ENCODE results near the gene KDF1. TPM values are rescaled to one million over a fixed set of nuclear protein-coding genes. Genes with fewer than 3 reads are reported as not detected.
"Not testable (repeated sequence)": the region's sequence is repeated elsewhere in the genome, so short reads cannot be mapped to it uniquely, and the experiment has no call there.

Gene KDF1
- total RNA-seq, 1 donor from 2014 or later, result not detected

- DNase-seq (ENCODE audit: low spot score), result no peak
Observed at GRCh38 chr1:26994020-26994786, 33.9 kb upstream of the KDF1 start.

- DNase-seq (ENCODE audit: low spot score), result no peak
Observed at GRCh38 chr1:26993237-26994019, 33.2 kb upstream of the KDF1 start, which contains the start of gene TRNP1. Gene TRNP1, plus strand, starts transcription at chr1:26993692. Its CDS starts 95 bp downstream, at chr1:26993787.

- no peak for DNase-seq (ENCODE audit: low spot score)
Observed at GRCh38 chr1:26991310-26992116, 31.2 kb upstream of the KDF1 start.

- DNase-seq (ENCODE audit: low spot score), result not testable (repeated sequence)
Observed at GRCh38 chr1:26989403-26990109, 29.3 kb upstream of the KDF1 start.

- no peak for DNase-seq (ENCODE audit: low spot score)
Observed at GRCh38 chr1:26986658-26987057, 26.4 kb upstream of the KDF1 start.

GRCh38 chr1:26984291-26984690 is 24.0 kb upstream of the KDF1 start:
- DNase-seq (ENCODE audit: low spot score), result no peak

GRCh38 chr1:26983863-26984262 is 23.6 kb upstream of the KDF1 start:
- no peak for DNase-seq (ENCODE audit: low spot score)

- DNase-seq (ENCODE audit: low spot score), result no peak
Observed at GRCh38 chr1:26981146-26981846, 21.0 kb upstream of the KDF1 start.

- no peak for DNase-seq (ENCODE audit: low spot score)
Observed at GRCh38 chr1:26978901-26979300, 18.6 kb upstream of the KDF1 start.

GRCh38 chr1:26976621-26977510 is 16.6 kb upstream of the KDF1 start:
- no peak for DNase-seq (ENCODE audit: low spot score)

GRCh38 chr1:26972821-26973220 is 12.6 kb upstream of the KDF1 start:
- no peak for DNase-seq (ENCODE audit: low spot score)

- no peak for DNase-seq (ENCODE audit: low spot score)
Observed at GRCh38 chr1:26972390-26972789, 12.1 kb upstream of the KDF1 start.

- DNase-seq (ENCODE audit: low spot score), result no peak
Observed at GRCh38 chr1:26971590-26971989, 11.3 kb upstream of the KDF1 start.

GRCh38 chr1:26970810-26971209 is 10.5 kb upstream of the KDF1 start:
- DNase-seq (ENCODE audit: low spot score), result no peak

GRCh38 chr1:26965628-26966027 is 5.4 kb upstream of the KDF1 start:
- no peak for DNase-seq (ENCODE audit: low spot score)

GRCh38 chr1:26965213-26965612 is 4.9 kb upstream of the KDF1 start:
- no peak for DNase-seq (ENCODE audit: low spot score)

- no peak for DNase-seq (ENCODE audit: low spot score)
Observed at GRCh38 chr1:26961826-26962225, 1.6 kb upstream of the KDF1 start.

GRCh38 chr1:26960625-26960966 is 328 bp upstream of the KDF1 start:
- no peak for DNase-seq (ENCODE audit: low spot score)

- DNase-seq (ENCODE audit: low spot score), result no peak
Observed at GRCh38 chr1:26959270-26959669, 998 bp downstream of the KDF1 start.
